Activated CD4-positive, alpha-beta T cell treated with anti-CD3 and anti-CD28 coated beads for 36 hours (primary cell): Measurements from ENCODE around the gene CLMP. TPM values are rescaled to one million over a fixed set of nuclear protein-coding genes. Genes with fewer than 3 reads are reported as not detected.

Source experiments
- ATAC-seq: fragments of 200-7000 bp; cut with Tn5 transposase; one replicate; pipeline ENCODE4 v1.10.0; 2021; ENCODE audit warnings: mild to moderate bottlenecking, moderate library complexity
- CTCF ChIA-PET: fragments of 350-600 bp; sonication (Branson Sonifier 250); formaldehyde crosslinking; loops from one replicate; lab custom pipeline; 2021; ENCODE audit warnings: antibody characterized with exemption; lab: Charles Lee
- POLR2A ChIA-PET: fragments of 350-600 bp; sonication (Branson Sonifier 250); formaldehyde crosslinking; loops from one replicate; lab custom pipeline; 2021; ENCODE audit warnings: antibody characterized with exemption, inconsistent platforms; lab: Charles Lee
- DNase-seq: peaks from one replicate; pipeline ENCODE4 v3.0.0-alpha.2; 2020
- H3K27ac Mint-ChIP-seq: one replicate; pipeline ENCODE4 v1.8.0; 2021; ENCODE audit warnings: mixed read lengths
- H3K27me3 Mint-ChIP-seq: one replicate; pipeline ENCODE4 v1.8.0; 2021; ENCODE audit warnings: mixed read lengths
- H3K36me3 Mint-ChIP-seq: one replicate; pipeline ENCODE4 v1.8.0; 2021; ENCODE audit warnings: low read depth, mixed read lengths
- H3K4me1 Mint-ChIP-seq: one replicate; pipeline ENCODE4 v1.8.0; 2021; ENCODE audit warnings: mixed read lengths
- H3K4me3 Mint-ChIP-seq: one replicate; pipeline ENCODE4 v1.8.0; 2021; ENCODE audit warnings: mild to moderate bottlenecking, moderate library complexity, mixed read lengths
- H3K9me3 Mint-ChIP-seq: one replicate; pipeline ENCODE4 v1.8.0; 2021; ENCODE audit warnings: low read depth, mixed read lengths
- intact Hi-C, 2 experiments: fragments of 100-400 bp; cut with DNase I in 1 of 2; cut with micrococcal nuclease in 1 of 2; formaldehyde crosslinking; loops; one replicate each; pipeline versions ENCODE4 v1.14.2 to v1.15.1; 2022 to 2024; cut with DNase I, micrococcal nuclease
- total RNA-seq, 2 experiments: library from RNA; stranded (reverse); gene quantifications; one replicate each; pipeline ENCODE4 v1.2.3, GENCODE V29; 2021

The CLMP gene
- total RNA-seq, 2 experiments from 2014 or later: 0.05 to 0.09 TPM

DNA sequence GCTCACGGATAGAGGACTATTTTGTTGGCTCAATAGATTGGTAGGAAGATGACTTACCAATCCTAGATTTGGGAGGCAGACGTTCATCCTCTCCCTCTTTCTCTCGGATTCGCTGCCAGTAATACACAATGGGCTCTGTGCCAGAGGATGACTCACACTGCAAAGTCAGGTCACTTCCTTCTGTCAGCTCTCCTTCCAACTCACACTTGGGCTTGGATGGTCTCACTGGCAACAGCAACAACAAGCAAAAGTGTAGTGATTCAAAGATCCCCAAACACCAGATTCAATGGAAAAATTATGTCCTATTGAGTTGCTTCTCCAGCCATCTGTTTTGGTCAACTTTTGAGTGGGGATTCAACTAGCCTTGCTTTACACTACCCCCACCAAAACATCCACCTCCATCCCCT, 111.4 kb downstream of the CLMP start:
- peaks cover 4% of the 10 kb centered on the region for H3K36me3 Mint-ChIP-seq
- H3K4me3 Mint-ChIP-seq: peak overlapping the region; percentile 34
- ChIA-PET CTCF (interaction anchor here (0.7 to 5.5 kb wide), 7 partner anchors 11 to 395 kb away, joined by 3 to 23 read pairs (median 3); no protein-coding TSS in a partner anchor), POLR2A (interaction anchor here (0.6 to 1.6 kb wide), 5 partner anchors 11 to 26 kb away, joined by 3 to 9 read pairs (median 4); partner anchors contain the start of gene HSPA8)
- H3K9me3 Mint-ChIP-seq: no peaks in the 10 kb centered on the region
- DNase-seq: peak; percentile 89
- H3K27ac Mint-ChIP-seq: peak overlapping the region; percentile 81
- H3K27me3 Mint-ChIP-seq: no peaks in the 10 kb centered on the region
- intact Hi-C loops: loop anchor here in 1 of 2 experiments (1.0 to 5.0 kb wide), 2 partner anchors 13 to 299 kb away; no protein-coding TSS in a partner anchor
- peak; percentile 35 for ATAC-seq
- H3K4me1 Mint-ChIP-seq: peaks cover 61% of the 10 kb centered on the region

DNA sequence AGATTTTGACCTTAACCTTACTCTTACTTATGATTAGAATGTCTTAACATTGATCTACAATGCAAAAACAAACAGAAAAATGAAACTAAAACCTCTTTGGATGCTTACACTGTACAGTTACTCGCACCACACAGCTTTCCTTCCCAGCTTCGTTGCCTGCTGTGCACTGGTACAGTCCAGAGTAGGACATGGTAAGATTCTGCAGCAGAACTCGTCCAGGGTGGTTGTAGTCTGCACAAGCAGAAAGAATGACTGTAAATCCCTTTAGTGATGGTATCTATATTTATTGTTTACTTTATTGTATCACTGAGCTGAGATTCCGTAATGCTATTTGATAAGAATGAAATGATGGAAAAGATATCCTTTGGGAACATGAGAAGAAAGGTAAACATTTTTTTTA, 112.1 kb downstream of the CLMP start:
- Mint-ChIP-seq H3K36me3 (peaks cover 4% of the 10 kb centered on the region), H3K4me1 (peaks cover 56% of the 10 kb centered on the region), H3K27ac (peak overlapping the region; percentile 78), H3K4me3 (peak overlapping the region; percentile 34), H3K9me3 (no peaks in the 10 kb centered on the region), H3K27me3 (no peaks in the 10 kb centered on the region)
- intact Hi-C loops: loop anchor here in 1 of 2 experiments (1.0 to 5.0 kb wide), 2 partner anchors 13 to 299 kb away; no protein-coding TSS in a partner anchor
- ATAC-seq (peak; percentile 20), DNase-seq (no peak)
- POLR2A ChIA-PET: interaction anchor here (0.6 to 1.6 kb wide), 5 partner anchors 10 to 25 kb away, joined by 3 to 9 read pairs (median 4); partner anchors contain the start of gene HSPA8
- CTCF ChIA-PET: interaction anchor here (0.7 to 2.0 kb wide), 6 partner anchors 10 to 396 kb away, joined by 3 to 8 read pairs (median 3); no protein-coding TSS in a partner anchor

DNA sequence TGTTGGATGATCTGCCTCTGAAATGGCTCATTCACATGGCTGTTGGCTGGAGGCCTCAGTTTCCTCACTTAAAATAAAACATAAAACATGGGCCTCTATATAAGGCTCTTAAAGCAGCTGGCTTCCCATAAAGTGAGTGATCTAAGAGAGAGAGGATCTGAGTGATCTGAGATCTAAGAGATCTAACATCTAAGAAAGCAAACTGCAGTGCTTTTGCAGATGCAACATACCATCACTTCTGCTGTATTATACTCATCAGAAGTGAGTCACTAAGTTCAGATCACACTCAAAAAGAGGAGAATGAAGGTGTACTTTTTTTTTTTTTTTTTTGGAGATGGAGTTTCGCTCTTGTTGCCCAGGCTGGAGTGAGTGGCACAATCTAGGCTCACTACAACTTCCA, 115.0 kb downstream of the CLMP start:
- Mint-ChIP-seq H3K4me3 (no peak overlapping the region), H3K4me1 (peaks cover 29% of the 10 kb centered on the region), H3K36me3 (peaks cover 4% of the 10 kb centered on the region), H3K27me3 (no peaks in the 10 kb centered on the region), H3K9me3 (no peaks in the 10 kb centered on the region), H3K27ac (peak overlapping the region; percentile 29)
- no peak for DNase-seq
- ATAC-seq: peak; percentile 90
- ChIA-PET CTCF (interaction anchor here (0.7 to 2.5 kb wide), 13 partner anchors 8 to 223 kb away, joined by 3 to 13 read pairs (median 4); no protein-coding TSS in a partner anchor), POLR2A (interaction anchor here (0.6 to 1.7 kb wide), 6 partner anchors 10 to 43 kb away, joined by 3 to 23 read pairs (median 6); partner anchors contain the start of gene HSPA8)
- intact Hi-C loops: loop anchor here (1.0 to 5.0 kb wide), 2 partner anchors 10 to 302 kb away; no protein-coding TSS in a partner anchor

DNA sequence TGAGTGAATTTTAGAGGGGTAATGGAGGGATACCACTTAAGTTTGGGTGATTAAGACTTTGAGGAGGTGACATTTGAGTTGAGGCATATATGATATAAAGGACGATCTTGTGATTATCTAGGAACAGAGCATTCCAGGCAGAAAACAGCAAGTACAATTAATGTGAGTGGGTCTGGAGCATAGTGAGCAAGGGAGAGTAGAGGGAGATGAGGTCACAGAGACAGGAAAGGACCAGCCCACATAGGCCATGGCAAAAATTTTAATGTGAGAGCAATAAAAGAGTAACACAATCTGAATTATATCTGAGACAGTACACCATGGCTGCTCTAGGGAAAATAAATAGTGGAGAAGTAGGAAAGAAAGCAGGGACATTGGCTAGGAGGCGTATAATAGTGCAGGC, 118.6 kb downstream of the CLMP start:
- H3K4me1 Mint-ChIP-seq: peaks cover 30% of the 10 kb centered on the region
- CTCF ChIA-PET: interaction anchor here (1.1 kb wide), 1 partner anchor 13 kb away, joined by 3 read pairs; no protein-coding TSS in a partner anchor
- intact Hi-C loops: no loop called here
- no peaks in the 10 kb centered on the region for H3K9me3 Mint-ChIP-seq
- H3K4me3 Mint-ChIP-seq: no peak overlapping the region
- no peaks in the 10 kb centered on the region for H3K27me3 Mint-ChIP-seq
- ATAC-seq (no peak), DNase-seq (no peak)
- POLR2A ChIA-PET: no interaction called here
- H3K27ac Mint-ChIP-seq: no peak overlapping the region
- H3K36me3 Mint-ChIP-seq: peaks cover 4% of the 10 kb centered on the region

DNA sequence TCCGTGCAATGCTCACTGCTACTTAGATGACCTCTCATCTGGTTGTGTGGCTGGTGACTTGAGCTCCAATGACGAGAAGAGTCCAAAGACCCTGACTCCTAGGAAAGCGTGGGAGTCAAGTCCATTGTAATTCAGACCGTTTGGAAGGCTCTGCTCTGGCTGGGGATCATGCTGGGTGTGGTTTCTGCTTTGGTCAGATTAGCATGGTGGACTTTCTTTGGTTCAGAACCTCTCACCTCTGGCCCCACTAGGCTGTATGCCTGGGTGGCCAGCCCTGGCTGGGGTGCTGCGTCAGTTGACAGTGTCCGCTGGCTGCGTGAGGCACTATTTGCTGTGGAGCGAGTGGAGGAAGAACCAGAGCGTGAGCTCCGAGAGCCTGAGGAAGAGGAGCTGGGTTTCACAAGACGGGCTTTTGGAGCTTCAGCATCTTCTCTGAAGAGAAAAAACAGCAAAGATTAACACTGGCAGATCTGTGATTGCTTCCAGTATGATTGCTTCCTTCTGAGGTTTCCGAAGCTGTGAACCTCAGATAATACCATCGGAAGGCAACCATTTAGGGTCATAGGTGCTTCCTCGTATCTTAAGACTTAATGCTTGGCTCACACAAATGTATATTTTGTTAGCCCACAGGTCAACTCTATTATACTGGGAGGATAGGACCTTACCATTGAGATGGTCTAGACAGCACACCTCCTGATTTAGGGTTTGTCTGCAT, 121.5 kb downstream of the CLMP start:
- intact Hi-C loops: loop anchor here in 1 of 2 experiments (2.0 kb wide), 1 partner anchor 13 kb away; no protein-coding TSS in a partner anchor
- ATAC-seq (no peak), DNase-seq (no peak)
- Mint-ChIP-seq H3K4me1 (peaks cover 47% of the 10 kb centered on the region), H3K4me3 (no peak overlapping the region), H3K27ac (peak overlapping the region; percentile 7), H3K27me3 (no peaks in the 10 kb centered on the region), H3K9me3 (no peaks in the 10 kb centered on the region), H3K36me3 (peaks cover 5% of the 10 kb centered on the region)
- CTCF ChIA-PET: interaction anchor here (0.6 to 1.6 kb wide), 4 partner anchors 10 to 101 kb away, joined by 3 to 6 read pairs (median 4); no protein-coding TSS in a partner anchor
- POLR2A ChIA-PET: interaction anchor here (0.9 to 1.6 kb wide), 2 partner anchors 10 to 17 kb away, joined by 3 to 9 read pairs; no protein-coding TSS in a partner anchor

DNA sequence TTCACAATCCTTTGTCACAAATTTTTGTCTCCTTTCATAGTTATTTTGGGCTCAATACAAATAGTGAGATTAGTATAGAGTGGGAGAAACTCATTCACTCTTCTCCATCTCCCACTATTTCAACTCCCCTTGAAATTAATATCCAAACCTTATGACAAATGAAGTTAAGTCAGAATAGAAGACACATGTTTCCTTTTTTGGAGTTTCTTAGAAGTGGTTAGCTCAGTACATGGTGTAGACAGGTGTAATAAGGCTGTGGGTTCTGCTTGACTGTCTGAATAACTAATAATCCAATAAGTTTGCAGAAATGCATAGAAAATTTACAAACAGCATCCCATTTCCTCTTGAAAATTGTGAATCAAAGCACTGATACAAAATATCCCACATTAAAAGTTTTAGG, 122.3 kb downstream of the CLMP start:
- peaks cover 5% of the 10 kb centered on the region for H3K36me3 Mint-ChIP-seq
- CTCF ChIA-PET: interaction anchor here (0.6 to 1.8 kb wide), 5 partner anchors 9 to 101 kb away, joined by 3 to 6 read pairs (median 5); no protein-coding TSS in a partner anchor
- peaks cover 51% of the 10 kb centered on the region for H3K4me1 Mint-ChIP-seq
- H3K9me3 Mint-ChIP-seq: no peaks in the 10 kb centered on the region
- DNase-seq (no peak), ATAC-seq (peak; percentile 13)
- no peaks in the 10 kb centered on the region for H3K27me3 Mint-ChIP-seq
- intact Hi-C loops: loop anchor here in 1 of 2 experiments (2.0 kb wide), 1 partner anchor 14 kb away; no protein-coding TSS in a partner anchor
- POLR2A ChIA-PET: interaction anchor here (0.6 to 1.6 kb wide), 5 partner anchors 9 to 372 kb away, joined by 3 to 9 read pairs (median 3); partner anchors contain the start of gene HSPA8
- no peak overlapping the region for H3K4me3 Mint-ChIP-seq
- no peak overlapping the region for H3K27ac Mint-ChIP-seq

DNA sequence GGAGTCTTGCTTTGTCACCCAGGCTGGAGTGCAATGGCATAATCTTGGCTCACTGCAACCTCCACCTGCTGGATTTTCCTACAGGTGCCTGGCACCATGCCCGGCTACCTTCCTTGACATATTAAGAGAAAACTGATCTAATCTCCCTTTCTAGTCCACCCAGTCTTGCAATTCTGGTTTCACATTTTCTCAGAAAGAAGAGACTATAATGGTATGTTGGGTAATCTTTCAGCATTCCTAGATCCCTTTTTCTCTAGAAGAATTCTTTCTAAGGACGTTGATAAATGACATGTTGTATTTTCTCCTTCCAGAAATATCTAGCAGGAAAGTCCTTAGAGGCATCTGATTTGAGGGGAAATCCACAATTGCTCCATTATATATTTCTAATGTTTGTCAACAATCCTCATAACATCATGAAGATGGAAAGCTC, 122.7 kb downstream of the CLMP start:
- DNase-seq (no peak), ATAC-seq (no peak)
- intact Hi-C loops: loop anchor here in 1 of 2 experiments (2.0 kb wide), 1 partner anchor 14 kb away; no protein-coding TSS in a partner anchor
- Mint-ChIP-seq H3K4me1 (peaks cover 51% of the 10 kb centered on the region), H3K9me3 (no peaks in the 10 kb centered on the region), H3K36me3 (peaks cover 5% of the 10 kb centered on the region), H3K4me3 (no peak overlapping the region), H3K27me3 (no peaks in the 10 kb centered on the region), H3K27ac (no peak overlapping the region)
- ChIA-PET POLR2A (interaction anchor here (0.6 to 1.6 kb wide), 7 partner anchors 9 to 412 kb away, joined by 3 to 9 read pairs (median 3); partner anchors contain the start of gene HSPA8), CTCF (interaction anchor here (0.9 to 4.2 kb wide), 5 partner anchors 8 to 38 kb away, joined by 5 to 33 read pairs (median 6); no protein-coding TSS in a partner anchor)

DNA sequence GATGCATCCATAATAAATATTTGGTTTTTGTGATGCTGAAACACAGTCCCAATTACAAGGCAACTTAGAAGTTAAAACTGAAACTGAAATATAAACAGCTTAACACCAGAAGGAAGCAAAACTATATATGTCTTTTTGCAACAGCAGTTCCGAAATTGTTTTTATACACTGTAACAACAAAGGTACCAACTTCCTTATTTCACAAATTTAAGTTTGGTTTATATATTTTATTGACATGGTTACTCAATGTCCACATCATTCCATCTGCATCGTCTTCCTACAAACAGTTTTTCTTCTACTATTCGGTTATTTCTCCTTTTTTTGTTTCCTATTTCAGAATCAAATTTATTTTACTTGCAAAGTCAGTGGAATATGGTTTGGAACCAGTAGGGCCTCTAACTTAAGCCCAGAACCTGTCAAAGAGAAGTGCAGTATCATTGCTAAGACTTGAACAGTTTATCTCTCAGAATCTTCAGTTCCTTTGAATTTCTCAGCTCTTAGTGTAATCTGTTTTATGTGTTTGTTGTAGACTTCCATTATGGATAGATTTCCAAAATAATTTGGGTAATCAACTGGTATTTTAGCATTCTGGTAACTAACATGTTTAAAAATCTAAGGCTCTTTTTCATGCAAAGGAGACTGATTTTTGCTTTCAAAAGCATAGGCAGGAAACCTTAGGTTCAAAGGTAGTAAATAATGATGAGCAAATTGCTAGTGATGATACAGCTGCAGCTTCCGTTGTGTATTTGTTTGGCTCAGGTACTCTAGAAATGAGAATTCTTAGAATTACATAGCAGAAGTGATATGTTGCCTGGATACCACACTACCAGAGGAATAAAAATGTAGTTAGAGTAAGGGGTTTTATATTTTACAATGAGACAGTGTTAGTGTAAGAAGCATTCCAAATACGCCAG, 124.9 kb downstream of the CLMP start:
- CTCF ChIA-PET: interaction anchor here (1.0 to 4.2 kb wide), 8 partner anchors 8 to 338 kb away, joined by 3 to 33 read pairs (median 4); partner anchors contain the start of gene HSPA8
- no peaks in the 10 kb centered on the region for H3K9me3 Mint-ChIP-seq
- H3K4me3 Mint-ChIP-seq: peak overlapping the region; percentile 77
- intact Hi-C loops: loop anchor here (1.0 to 10.0 kb wide), 6 partner anchors 8 to 1605 kb away; partner anchors contain the start of gene HSPA8 (in 2 of the 2)
- peak overlapping the region; percentile 94 for H3K27ac Mint-ChIP-seq
- H3K4me1 Mint-ChIP-seq: peaks cover 59% of the 10 kb centered on the region
- no peak for DNase-seq
- H3K36me3 Mint-ChIP-seq: peaks cover 5% of the 10 kb centered on the region
- ATAC-seq: peak; percentile 79
- H3K27me3 Mint-ChIP-seq: no peaks in the 10 kb centered on the region
- POLR2A ChIA-PET: interaction anchor here (0.8 to 3.7 kb wide), 6 partner anchors 8 to 16 kb away, joined by 3 to 26 read pairs (median 7); partner anchors contain the start of gene HSPA8

DNA sequence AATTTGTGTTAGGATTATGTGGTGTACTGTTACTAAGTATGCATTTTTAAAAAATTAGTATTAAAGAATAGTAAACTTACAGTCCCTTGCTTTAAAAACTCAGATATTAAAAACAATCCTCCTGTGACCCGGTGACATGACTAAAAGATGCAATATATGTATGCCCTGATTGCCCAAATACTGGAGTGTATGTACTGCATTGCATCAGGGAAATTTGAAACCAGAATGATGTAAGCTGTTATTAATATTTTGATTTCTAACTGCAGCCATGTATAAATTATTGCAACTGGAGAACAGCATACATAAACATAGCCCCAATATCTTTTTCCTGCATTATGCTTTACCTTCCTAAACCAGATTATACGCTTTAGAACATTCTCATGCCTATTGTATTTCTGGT, 129.4 kb downstream of the CLMP start:
- Mint-ChIP-seq H3K27me3 (no peaks in the 10 kb centered on the region), H3K4me1 (peaks cover 41% of the 10 kb centered on the region), H3K36me3 (peaks cover 28% of the 10 kb centered on the region), H3K4me3 (peak overlapping the region; percentile 5), H3K9me3 (no peaks in the 10 kb centered on the region), H3K27ac (peak overlapping the region; percentile 86)
- intact Hi-C loops: loop anchor here in 1 of 2 experiments (10.0 kb wide), 2 partner anchors 389 to 1601 kb away; no protein-coding TSS in a partner anchor
- POLR2A ChIA-PET: interaction anchor here (0.6 kb wide), 1 partner anchor 10 kb away, joined by 4 read pairs; no protein-coding TSS in a partner anchor
- CTCF ChIA-PET: interaction anchor here (1.0 to 2.8 kb wide), 6 partner anchors 11 to 196 kb away, joined by 3 to 13 read pairs (median 4); no protein-coding TSS in a partner anchor
- no peak for ATAC-seq
- DNase-seq: no peak
